Ishikawa (cell line): ENCODE data around the gene GRHL1.

Experiments
- CEBPB ChIP-seq: IDR thresholded peaks from 2 replicates; pipeline ENCODE4 v1.6.1; 2012
- CREB1 ChIP-seq: IDR thresholded peaks from 2 replicates; pipeline ENCODE4 v1.6.1; 2012; ENCODE audit warnings: low read depth
- EGR1 ChIP-seq: IDR thresholded peaks from 2 replicates; pipeline ENCODE4 v1.6.1; 2012
- EP300 ChIP-seq: IDR thresholded peaks from 2 replicates; pipeline ENCODE4 v1.6.1; 2012; ENCODE audit warnings: borderline replicate concordance
- FOXM1 ChIP-seq: IDR thresholded peaks from 2 replicates; pipeline ENCODE4 v1.6.1; 2012; ENCODE audit warnings: low read depth, borderline replicate concordance
- NFIC ChIP-seq: IDR thresholded peaks from 2 replicates; pipeline ENCODE4 v1.6.1; 2012
- RAD21 ChIP-seq: IDR thresholded peaks from 2 replicates; pipeline ENCODE4 v1.6.1; 2012; ENCODE audit warnings: low read depth
- REST ChIP-seq: IDR thresholded peaks from 2 replicates; pipeline ENCODE4 v1.6.1; 2012; ENCODE audit warnings: low read depth, mild to moderate bottlenecking
- TAF1 ChIP-seq: IDR thresholded peaks from 2 replicates; pipeline ENCODE4 v1.6.1; 2012; ENCODE audit warnings: low read depth, mild to moderate bottlenecking
- TCF12 ChIP-seq: IDR thresholded peaks from 2 replicates; pipeline ENCODE4 v1.6.1; 2012; ENCODE audit warnings: low read depth
- TEAD4 ChIP-seq: IDR thresholded peaks from 2 replicates; pipeline ENCODE4 v1.6.1; 2012
- YY1 ChIP-seq: IDR thresholded peaks from 2 replicates; pipeline ENCODE4 v1.6.1; 2012; ENCODE audit warnings: low read depth
- ZBTB7A ChIP-seq: IDR thresholded peaks from 2 replicates; pipeline ENCODE4 v1.6.1; 2012; ENCODE audit warnings: low read depth
- TF ChIP-seq, protein P1 (sequence below): IDR thresholded peaks from 2 replicates; pipeline ENCODE4 v1.6.1; 2012
- TF ChIP-seq, protein P2 (sequence below): IDR thresholded peaks from 2 replicates; pipeline ENCODE4 v1.6.1; 2012

Gene GRHL1

GRCh38 chr2:9991221-9991620 is 39.7 kb downstream of the GRHL1 start:
- no peak for TF ChIP-seq CEBPB
- TF ChIP-seq EP300: no peak
- no peak for TF ChIP-seq REST
- no peak for TF ChIP-seq FOXM1
- no peak for TF ChIP-seq TCF12
- no peak for TF ChIP-seq ZBTB7A
- no peak for TF ChIP-seq EGR1

DNA sequence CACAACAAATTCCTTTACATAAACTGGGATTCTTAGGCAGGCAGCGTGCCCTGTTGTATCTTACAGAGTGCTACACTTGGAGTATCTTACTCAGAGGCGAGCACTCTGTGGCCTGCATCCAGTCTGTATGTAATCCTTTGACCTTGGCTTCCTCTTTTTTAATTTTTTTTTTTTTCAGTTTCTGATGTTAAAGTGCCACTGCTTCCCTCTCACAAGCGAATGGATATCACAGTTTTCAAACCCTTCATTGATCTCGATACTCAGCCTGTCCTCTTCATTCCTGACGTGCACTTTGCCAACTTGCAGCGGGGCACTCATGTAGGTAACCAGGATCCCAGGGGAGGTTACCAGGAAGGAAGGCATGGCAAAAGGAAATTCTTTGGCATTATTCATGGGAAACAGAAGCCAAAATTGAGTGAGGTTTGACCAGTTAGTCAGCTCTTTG is 40.4 kb downstream of the GRHL1 start:
- TF ChIP-seq, protein P1, sequence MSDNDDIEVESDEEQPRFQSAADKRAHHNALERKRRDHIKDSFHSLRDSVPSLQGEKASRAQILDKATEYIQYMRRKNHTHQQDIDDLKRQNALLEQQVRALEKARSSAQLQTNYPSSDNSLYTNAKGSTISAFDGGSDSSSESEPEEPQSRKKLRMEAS: no peak
- TF ChIP-seq ZBTB7A (no peak), FOXM1 (no peak), YY1 (no peak), NFIC (no peak), CEBPB (no peak), RAD21 (no peak), CREB1 (no peak), EGR1 (no peak), TEAD4 (no peak), REST (no peak), EP300 (no peak), TCF12 (no peak), TAF1 (no peak)
- TF ChIP-seq, protein P2, sequence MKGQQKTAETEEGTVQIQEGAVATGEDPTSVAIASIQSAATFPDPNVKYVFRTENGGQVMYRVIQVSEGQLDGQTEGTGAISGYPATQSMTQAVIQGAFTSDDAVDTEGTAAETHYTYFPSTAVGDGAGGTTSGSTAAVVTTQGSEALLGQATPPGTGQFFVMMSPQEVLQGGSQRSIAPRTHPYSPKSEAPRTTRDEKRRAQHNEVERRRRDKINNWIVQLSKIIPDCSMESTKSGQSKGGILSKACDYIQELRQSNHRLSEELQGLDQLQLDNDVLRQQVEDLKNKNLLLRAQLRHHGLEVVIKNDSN: no peak

- TF ChIP-seq ZBTB7A (no peak), EP300 (no peak), TCF12 (no peak), RAD21 (no peak), CEBPB (no peak), REST (no peak), TEAD4 (no peak)
- TF ChIP-seq, protein P2: no peak
These were observed 41.1 kb downstream of the GRHL1 start for GRCh38 chr2:9992427-9993187.

DNA sequence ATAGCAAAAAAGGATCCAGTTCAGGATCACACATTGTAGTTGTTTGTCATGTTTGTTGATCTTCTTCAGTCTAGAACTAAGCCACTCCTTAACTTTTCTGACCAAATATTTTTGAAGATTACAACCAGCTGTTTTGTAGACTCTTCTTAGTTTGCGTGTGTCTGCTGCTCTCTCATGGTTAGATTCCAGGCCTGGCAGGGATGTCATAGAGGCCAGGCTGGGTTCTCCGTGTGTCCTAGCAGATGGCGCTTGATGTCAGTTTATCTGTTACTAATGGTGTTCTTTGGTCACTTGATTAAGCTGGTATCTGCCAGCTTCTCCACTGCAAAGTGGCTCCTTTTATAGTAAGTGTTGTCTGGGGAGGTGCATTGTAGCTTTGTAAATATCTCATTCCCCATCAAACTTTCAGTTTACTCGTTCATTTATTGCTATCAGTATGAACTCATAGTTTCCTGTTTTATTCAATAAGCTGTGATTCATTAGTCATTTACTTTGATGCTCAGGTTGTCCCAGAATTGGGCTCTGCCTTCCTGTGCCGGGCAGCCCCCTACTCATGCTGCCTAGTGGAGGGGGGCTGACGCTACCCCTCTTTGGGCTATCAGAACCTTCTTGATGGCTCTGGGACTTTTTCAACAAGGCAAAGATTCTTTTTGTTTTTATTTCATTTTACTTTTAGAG is 42.1 kb downstream of the GRHL1 start:
- TF ChIP-seq, protein P2: no peak
- TF ChIP-seq EGR1 (no peak), CEBPB (no peak), EP300 (no peak), TCF12 (no peak), TEAD4 (no peak), YY1 (no peak), RAD21 (no peak), ZBTB7A (no peak), REST (no peak), CREB1 (no peak), FOXM1 (no peak), TAF1 (no peak), NFIC (no peak)
- TF ChIP-seq, protein P1: no peak
